Endothelial cell of hepatic sinusoid (primary cell): Measurements from ENCODE around the gene ALS2CL.

Experiments used
- in situ Hi-C: cut with HindIII; loops from 2 replicates; pipeline ENCODE4 v1.10.0; 2017; ENCODE audit warnings: low sequenced_read_pairs

ALS2CL gene

GRCh38 chr3:46680298-46680826 is 13.1 kb downstream of the ALS2CL start:
- in situ Hi-C loops, result no loop called here

GRCh38 chr3:46679681-46680080 is 13.8 kb downstream of the ALS2CL start:
- in situ Hi-C loops, result no loop called here

- in situ Hi-C loops, result no loop called here
Measured at GRCh38 chr3:46678280-46678679, 15.2 kb downstream of the ALS2CL start.

- in situ Hi-C loops, result no loop called here
Measured at GRCh38 chr3:46677411-46677726, 16.1 kb downstream of the ALS2CL start.

- in situ Hi-C loops, result no loop called here
Measured at GRCh38 chr3:46676601-46677410, 16.7 kb downstream of the ALS2CL start.

GRCh38 chr3:46675843-46676567 is 17.5 kb downstream of the ALS2CL start:
- in situ Hi-C loops, result no loop called here

GRCh38 chr3:46675426-46675825 is 18.1 kb downstream of the ALS2CL start:
- in situ Hi-C loops, result no loop called here

- in situ Hi-C loops, result no loop called here
Measured at GRCh38 chr3:46674031-46674845, 19.2 kb downstream of the ALS2CL start.

GRCh38 chr3:46673151-46674030 is 20.1 kb downstream of the ALS2CL start:
- in situ Hi-C loops, result no loop called here

GRCh38 chr3:46672349-46672695 is 21.2 kb downstream of the ALS2CL start:
- in situ Hi-C loops, result no loop called here

- in situ Hi-C loops, result no loop called here
Measured at GRCh38 chr3:46671541-46672348, 21.7 kb downstream of the ALS2CL start.

- in situ Hi-C loops, result no loop called here
Measured at GRCh38 chr3:46670891-46671427, 22.5 kb downstream of the ALS2CL start.

GRCh38 chr3:46670000-46670890 is 23.2 kb downstream of the ALS2CL start:
- in situ Hi-C loops, result no loop called here

- in situ Hi-C loops, result no loop called here
Measured at GRCh38 chr3:46669191-46669999, 24.1 kb downstream of the ALS2CL start.

GRCh38 chr3:46668591-46668990 is 24.9 kb downstream of the ALS2CL start:
- in situ Hi-C loops, result no loop called here

- in situ Hi-C loops, result no loop called here
Measured at GRCh38 chr3:46668116-46668515, 25.4 kb downstream of the ALS2CL start.

GRCh38 chr3:46667657-46668056 is 25.8 kb downstream of the ALS2CL start:
- in situ Hi-C loops, result no loop called here
